Measurements from ENCODE around the gene SLC2A2.

GRCh38 chr3:171013822-171014748 lies 12.4 kb downstream of the SLC2A2 start:
- TF ChIP-seq CTCF (IDR thresholded peaks at IDR 0.05) (no peak), POLR2A (IDR thresholded peaks at IDR 0.05) (no peak)
